ENCODE results near the gene RNPEPL1.
"Not testable (repeated sequence)": the region's sequence is repeated elsewhere in the genome, so short reads cannot be mapped to it uniquely, and the experiment has no call there.

The RNPEPL1 gene

GRCh38 chr2:240567872-240568677, at the start of gene RNPEPL1:
Gene RNPEPL1, plus strand, starts transcription at chr2:240568484. Its CDS starts 103 bp downstream, at chr2:240568587.
- DNase-seq: peak; percentile 68

- DNase-seq: no peak
These were observed 49.3 kb upstream of the RNPEPL1 start for GRCh38 chr2:240518981-240519380.

- DNase-seq: no peak
These were observed 48.7 kb upstream of the RNPEPL1 start for GRCh38 chr2:240519396-240520129.

- DNase-seq: no peak
These were observed 47.9 kb upstream of the RNPEPL1 start for GRCh38 chr2:240520130-240520973.

GRCh38 chr2:240520974-240521350, 47.3 kb upstream of the RNPEPL1 start:
- DNase-seq: no peak

- DNase-seq: not testable (repeated sequence)
These were observed 46.4 kb upstream of the RNPEPL1 start for GRCh38 chr2:240521885-240522284.

- DNase-seq: no peak
These were observed 45.9 kb upstream of the RNPEPL1 start for GRCh38 chr2:240522406-240522805.

- DNase-seq: no peak
These were observed 44.6 kb upstream of the RNPEPL1 start for GRCh38 chr2:240523451-240524281.

GRCh38 chr2:240524963-240525718, 43.1 kb upstream of the RNPEPL1 start:
- no peak for DNase-seq

- no peak for DNase-seq
These were observed 42.5 kb upstream of the RNPEPL1 start for GRCh38 chr2:240525802-240526201.

GRCh38 chr2:240526521-240526920, 41.8 kb upstream of the RNPEPL1 start:
- DNase-seq: no peak

GRCh38 chr2:240527153-240527750, 41.0 kb upstream of the RNPEPL1 start:
- DNase-seq: no peak

GRCh38 chr2:240528406-240529040, 39.8 kb upstream of the RNPEPL1 start:
- DNase-seq: no peak

- DNase-seq: no peak
These were observed 38.8 kb upstream of the RNPEPL1 start for GRCh38 chr2:240529344-240529999.

- DNase-seq: no peak
These were observed 38.1 kb upstream of the RNPEPL1 start for GRCh38 chr2:240530181-240530580.

GRCh38 chr2:240531038-240531437, 37.2 kb upstream of the RNPEPL1 start:
- no peak for DNase-seq

GRCh38 chr2:240532031-240532775, 36.1 kb upstream of the RNPEPL1 start:
- no peak for DNase-seq

- no peak for DNase-seq
These were observed 30.1 kb upstream of the RNPEPL1 start for GRCh38 chr2:240538031-240538780.

- DNase-seq: not testable (repeated sequence)
These were observed 29.2 kb upstream of the RNPEPL1 start for GRCh38 chr2:240539101-240539500.
